Smooth muscle cell (in vitro differentiated cells): Measurements from ENCODE around the gene PIK3C2B. TPM values are rescaled to one million over a fixed set of nuclear protein-coding genes. Genes with fewer than 3 reads are reported as not detected.

Source experiments
- DNase-seq: peaks from one replicate; lab custom pipeline; 2025; ENCODE audit not compliant: unreplicated experiment; lab: John Stamatoyannopoulos, UW
- H2AFZ ChIP-seq: fragments of 200-600 bp; sonication (generic); 2 replicates; pipeline ENCODE4 v1.6.0; 2016; ENCODE audit warnings: antibody characterized with exemption, low read depth, mild to moderate bottlenecking
- H3F3A ChIP-seq: fragments of 200-600 bp; sonication (generic); 2 replicates; pipeline ENCODE4 v1.6.0; 2017; ENCODE audit warnings: antibody characterized with exemption, low read depth
- H3K27ac ChIP-seq: fragments of 200-600 bp; sonication (generic); 2 replicates; pipeline ENCODE4 v1.5.1; 2016; ENCODE audit warnings: low read depth, mild to moderate bottlenecking
- H3K27me3 ChIP-seq: fragments of 200-600 bp; sonication (generic); 2 replicates; pipeline ENCODE4 v1.6.1; 2016; ENCODE audit warnings: low read depth, mild to moderate bottlenecking
- H3K36me3 ChIP-seq: fragments of 200-600 bp; sonication (generic); 2 replicates; pipeline ENCODE4 v1.5.1; 2016; ENCODE audit warnings: low read depth
- H3K4me1 ChIP-seq: fragments of 200-600 bp; sonication (generic); 2 replicates; pipeline ENCODE4 v1.5.1; 2016; ENCODE audit warnings: low read depth
- H3K4me2 ChIP-seq: fragments of 200-600 bp; sonication (generic); 2 replicates; pipeline ENCODE4 v1.6.0; 2016; ENCODE audit warnings: mild to moderate bottlenecking
- H3K4me3 ChIP-seq: fragments of 200-600 bp; sonication (generic); 2 replicates; pipeline ENCODE4 v1.5.1; 2016; ENCODE audit warnings: mild to moderate bottlenecking
- H3K79me2 ChIP-seq: fragments of 200-600 bp; sonication (generic); 2 replicates; pipeline ENCODE4 v1.6.0; 2016; ENCODE audit warnings: low read depth, mild to moderate bottlenecking
- H3K9ac ChIP-seq: fragments of 200-600 bp; sonication (generic); 2 replicates; pipeline ENCODE4 v1.6.0; 2016; ENCODE audit warnings: low read depth
- H3K9me3 ChIP-seq: fragments of 200-600 bp; sonication (generic); replicated peaks from 2 replicates; pipeline ENCODE4 v1.5.1; 2016; ENCODE audit warnings: low read depth
- H4K20me1 ChIP-seq: fragments of 200-600 bp; sonication (generic); 2 replicates; pipeline ENCODE4 v1.6.0; 2016; ENCODE audit warnings: low read depth
- CTCF ChIP-seq: fragments of 200-600 bp; sonication (generic); IDR thresholded peaks from 2 replicates; pipeline ENCODE4 v1.5.1; 2017; ENCODE audit warnings: borderline replicate concordance, mild to moderate bottlenecking, antibody characterized with exemption; ENCODE audit not compliant: insufficient read depth, poor library complexity, severe bottlenecking
- WGBS: methylation state at CpG from one replicate; pipeline ENCODE4 v1.1.7; 2016; ENCODE audit warnings: low lambda C conversion rate; 5-methylcytosine and 5-hydroxymethylcytosine counted together
- polyA plus RNA-seq: library from polyadenylated mRNA; unstranded; fragments of >200 nt; fragmentation: Nextera tagmentation; extraction: Ambion mirVana; gene quantifications from 2 replicates; pipeline ENCODE4 v1.2.1, GENCODE V29; 2016
- total RNA-seq: library from RNA; depleted of rRNA; stranded (reverse); fragments of >200 nt; gene quantifications from 2 replicates; pipeline ENCODE4 v1.2.3, GENCODE V29; 2014

PIK3C2B gene
- total and polyA plus RNA-seq, 2 experiments from 2014 or later: 3.0 to 9.5 TPM

- no peak overlapping the region for H3K27ac ChIP-seq
- no peak overlapping the region for H3K9ac ChIP-seq
- H3K36me3 ChIP-seq: no peaks in the 10 kb centered on the region
- no peaks in the 10 kb centered on the region for H3F3A ChIP-seq
- H4K20me1 ChIP-seq: no peaks in the 10 kb centered on the region
- H3K27me3 ChIP-seq: no peaks in the 10 kb centered on the region
- H3K4me3 ChIP-seq: no peak overlapping the region
- 97% methylated on average over 6 of the region's 6 CpGs for WGBS
- no peaks in the 10 kb centered on the region for H3K9me3 ChIP-seq
- no peak for TF ChIP-seq CTCF
- no peak overlapping the region for H2AFZ ChIP-seq
- H3K4me1 ChIP-seq: peaks cover 6% of the 10 kb centered on the region
- H3K79me2 ChIP-seq: no peaks in the 10 kb centered on the region
- no peak overlapping the region for H3K4me2 ChIP-seq
- DNase-seq: no peak
These were observed 45.5 kb downstream of the PIK3C2B start for GRCh38 chr1:204448991-204449677.

GRCh38 chr1:204448344-204448964 is 46.2 kb downstream of the PIK3C2B start:
- Histone ChIP-seq H3K9me3 (no peaks in the 10 kb centered on the region), H3K27ac (no peak overlapping the region), H4K20me1 (no peaks in the 10 kb centered on the region), H3K79me2 (no peaks in the 10 kb centered on the region), H3K9ac (no peak overlapping the region), H2AFZ (no peak overlapping the region), H3F3A (no peaks in the 10 kb centered on the region), H3K4me2 (no peak overlapping the region), H3K36me3 (no peaks in the 10 kb centered on the region), H3K27me3 (no peaks in the 10 kb centered on the region), H3K4me3 (no peak overlapping the region), H3K4me1 (peaks cover 6% of the 10 kb centered on the region)
- no peak for TF ChIP-seq CTCF
- no peak for DNase-seq
- WGBS: 85% methylated on average over 7 of the region's 7 CpGs

- H3K27me3 ChIP-seq: no peaks in the 10 kb centered on the region
- no peak overlapping the region for H3K4me2 ChIP-seq
- H4K20me1 ChIP-seq: no peaks in the 10 kb centered on the region
- TF ChIP-seq CTCF: no peak
- no peak overlapping the region for H3K4me3 ChIP-seq
- H3K79me2 ChIP-seq: no peaks in the 10 kb centered on the region
- no peak overlapping the region for H2AFZ ChIP-seq
- H3F3A ChIP-seq: no peaks in the 10 kb centered on the region
- WGBS: 74% methylated on average over 4 of the region's 4 CpGs
- no peak for DNase-seq
- no peaks in the 10 kb centered on the region for H3K9me3 ChIP-seq
- H3K9ac ChIP-seq: no peak overlapping the region
- H3K4me1 ChIP-seq: peaks cover 6% of the 10 kb centered on the region
- no peaks in the 10 kb centered on the region for H3K36me3 ChIP-seq
- no peak overlapping the region for H3K27ac ChIP-seq
These were observed 46.9 kb downstream of the PIK3C2B start for GRCh38 chr1:204447736-204448135.
